ENCODE measurements around the gene CHKA. TPM values are rescaled to one million over a fixed set of nuclear protein-coding genes. Genes with fewer than 3 reads are reported as not detected.

The CHKA gene
- total RNA-seq (2021; fragmentation: NEBNext Ultra II Directional; extraction: Animal tissue kit (Norgen Biotek cat#: 25700)) (86.6 and 88.6 TPM in 2 replicates), polyA plus RNA-seq (2011; rRNA removed) (56.1 and 61.2 TPM in 2 replicates), polyA minus RNA-seq (2011; rRNA and poly(A)+ RNA removed) (65.2 and 77.4 TPM in 2 replicates)
- polyA plus RNA-seq (2011; cell fraction: cytosol; rRNA removed), result 62.7 TPM
- 96.7 TPM for polyA plus RNA-seq (2011; cell fraction: nucleus; rRNA removed)
- 56.0 to 72.8 TPM (median 59.6 TPM) in 4 replicates for polyA plus RNA-seq (2012, experiment 1 of 2)
- 46.0 TPM for polyA plus RNA-seq (2012, experiment 2 of 2)
- 42.8 TPM for polyA plus RNA-seq (2013, experiment 1 of 2)
- polyA plus RNA-seq (2013, experiment 2 of 2), result 38.7 TPM
- 39.8 TPM for polyA minus RNA-seq (2011; cell fraction: cytosol; rRNA and poly(A)+ RNA removed)
- 69.2 TPM for polyA minus RNA-seq (2011; cell fraction: nucleus; rRNA and poly(A)+ RNA removed)
- long read RNA-seq, experiment 1, transcript CHKA-201 (12 exons, 2,530 nt), result major isoform, 20 of 70 reads
- long read RNA-seq, experiment 1, transcript CHKA-202 (11 exons, 1,755 nt), result minor isoform, 5 of 70 reads
- long read RNA-seq, experiment 1, partial matches to known transcripts, result 14 of 70 reads
- long read RNA-seq, experiment 1, other reads (novel, unspliced or antisense), result 31 of 70 reads
- long read RNA-seq, experiment 2, partial matches to known transcripts, result 0 of 1 reads
- long read RNA-seq, experiment 2, other reads (novel, unspliced or antisense), result 1 of 1 reads

- Histone ChIP-seq H3K4me1 (replicated peaks in 1 of 4; ENCODE audit: control insufficient read depth in 3 of 4, insufficient read depth in 4 of 4, low read length in 3 of 4) (peaks cover 12 to 26% (median 19%) of the 10 kb centered on the region in 4 experiments), H4K20me1 (replicated peaks in 1 of 2; ENCODE audit: control insufficient read depth in 1 of 2, insufficient read depth in 2 of 2, low read length in 2 of 2) (peaks cover 16 to 17% of the 10 kb centered on the region in 2 experiments), H3K18ac (ENCODE audit: extremely low read depth, low read length) (peak within 1 kb of the TSS; percentile 96), H2BK12ac (ENCODE audit: low read depth, low read length) (peak within 1 kb of the TSS; percentile 76), H3K27me3 (replicated peaks in 1 of 4; ENCODE audit: control insufficient read depth in 3 of 4, extremely low read depth in 1 of 4, insufficient read depth in 3 of 4, low read length in 3 of 4) (no peaks in the 10 kb centered on the region), H4K5ac (ENCODE audit: insufficient read length, low read depth, low read length) (peak within 1 kb of the TSS; percentile 94), H3K36me3 (ENCODE audit: control insufficient read depth in 2 of 4, insufficient read depth in 4 of 4, low read length in 3 of 4) (peaks cover 0 to 4% (median under 1%) of the 10 kb centered on the region in 4 experiments; a peak in 2 of 8 replicates), H2AFZ (ENCODE audit: low read length) (no peak within 1 kb of the TSS; the same call in 1 of the 2 replicates), H2BK20ac (ENCODE audit: low read length) (peak within 1 kb of the TSS; percentile 6; the same call in 1 of the 2 replicates), H4K8ac (ENCODE audit: extremely low read depth, insufficient read depth, low read length) (peak within 1 kb of the TSS; percentile 95), H3K4me2 (ENCODE audit: insufficient read depth in 1 of 2, low read depth in 2 of 2, low read length in 2 of 2) (peak within 1 kb of the TSS; percentile 62 to 87), H3K4me3 (ENCODE audit: extremely low read depth in 1 of 4, insufficient read depth in 2 of 4, low read depth in 3 of 4, low read length in 4 of 4) (peak within 1 kb of the TSS; percentile 86 to 99 (median 92)), H3K23ac (ENCODE audit: insufficient read length) (no peak within 1 kb of the TSS), H3K79me2 (ENCODE audit: control insufficient read depth in 1 of 2, insufficient read depth in 2 of 2, low read length in 2 of 2) (peaks cover 39 to 45% of the 10 kb centered on the region in 2 experiments), H3K9me3 (ENCODE audit: insufficient read depth in 2 of 2, low read depth in 1 of 2, low read length in 1 of 2) (no peaks in the 10 kb centered on the region), H2AK5ac (ENCODE audit: low read depth, low read length) (peak within 1 kb of the TSS; percentile 43), H3K56ac (replicated peaks; ENCODE audit: insufficient read length, low read depth, low read length) (peak within 1 kb of the TSS; percentile 77), H3K4ac (replicated peaks; ENCODE audit: insufficient read length, low read depth, low read length) (peak within 1 kb of the TSS; percentile 81), H3K9ac (replicated peaks in 1 of 4; ENCODE audit: extremely low read depth in 1 of 4, low read depth in 3 of 4, low read length in 3 of 4) (peak within 1 kb of the TSS; percentile 71 to 96 (median 86)), H2BK120ac (replicated peaks; ENCODE audit: low read depth, low read length) (peak within 1 kb of the TSS; percentile 44), H2BK15ac (ENCODE audit: low read length) (peak within 1 kb of the TSS; percentile 75; the same call in 1 of the 2 replicates), H3K14ac (ENCODE audit: insufficient read length) (no peak within 1 kb of the TSS), H4K91ac (replicated peaks; ENCODE audit: insufficient read length, low read length) (peak within 1 kb of the TSS; percentile 69), H3K79me1 (ENCODE audit: low read depth, low read length) (no peaks in the 10 kb centered on the region; the same call in none of the 2 replicates), H2BK5ac (ENCODE audit: low read depth, low read length) (peak within 1 kb of the TSS; percentile 94), H3K27ac (ENCODE audit: low read depth, low read length) (peak within 1 kb of the TSS; percentile 90), H3K23me2 (ENCODE audit: low read depth, low read length) (no peaks in the 10 kb centered on the region; the same call in 1 of the 2 replicates)
- POLR2A ChIA-PET (ENCODE audit: partially characterized antibody), result interaction anchor here (0.6 to 7.1 kb wide), 9 partner anchors 9 to 83 kb away, joined by 3 to 47 read pairs (median 5); partner anchors contain the start of gene TCIRG1
- DNase-seq (ENCODE audit: low read depth in 1 of 2, low spot score in 2 of 2), result peak; percentile 70 to 93
- no peak for FAIRE-seq
- WGBS, 2 experiments (ENCODE audit: extremely low coverage in 1 of 2, insufficient coverage in 1 of 2, insufficient read length in 1 of 2, insufficient replicate concordance in 2 of 2, low coverage in 1 of 2, low lambda C conversion rate in 2 of 2, missing lambda C conversion rate in 1 of 2), result 0% methylated on average over 11 of the region's 107 CpGs; no CpG with 5 or more reads in 1 of the 2 experiments
- CTCF ChIA-PET (ENCODE audit: partially characterized antibody), result no interaction called here
- TF ChIP-seq TCF12 (IDR thresholded peaks at IDR 0.05; ENCODE audit: low read depth, low read length), result no peak
- TF ChIP-seq TAF1 (IDR thresholded peaks at IDR 0.05; ENCODE audit: low read depth, low read length), result peak; percentile 94
- peak; percentile 47 for TF ChIP-seq PHF8 (conservative IDR thresholded peaks at IDR 0.05; ENCODE audit: low read depth, low read length)
- peak in 1 of 2 experiments; percentile 21; a peak in 1 of 4 replicates for TF ChIP-seq RAD21 (IDR thresholded peaks at IDR 0.05 in 1 of 2, conservative IDR thresholded peaks at IDR 0.05 in 1 of 2; ENCODE audit: low read depth in 2 of 2, low read length in 2 of 2)
- TF ChIP-seq CREB1 (IDR thresholded peaks at IDR 0.05), result peak; percentile 89
- no peak for TF ChIP-seq POU5F1 (IDR thresholded peaks at IDR 0.05; ENCODE audit: low read depth, low read length)
- peak; percentile 54 to 65; a peak in 2 of 4 replicates for TF ChIP-seq SIN3A (conservative IDR thresholded peaks at IDR 0.05 in 1 of 2, IDR thresholded peaks at IDR 0.05 in 1 of 2; ENCODE audit: low read depth in 1 of 2, low read length in 2 of 2)
Measured at GRCh38 chr11:68121067-68121899, at the start of gene CHKA. CHKA (minus strand) TSS chr11:68121388; CDS start chr11:68121177, 211 bp downstream.

Data from H1 (cell line).